ENCODE results near the gene ACOX3.

Gene ACOX3

DNA sequence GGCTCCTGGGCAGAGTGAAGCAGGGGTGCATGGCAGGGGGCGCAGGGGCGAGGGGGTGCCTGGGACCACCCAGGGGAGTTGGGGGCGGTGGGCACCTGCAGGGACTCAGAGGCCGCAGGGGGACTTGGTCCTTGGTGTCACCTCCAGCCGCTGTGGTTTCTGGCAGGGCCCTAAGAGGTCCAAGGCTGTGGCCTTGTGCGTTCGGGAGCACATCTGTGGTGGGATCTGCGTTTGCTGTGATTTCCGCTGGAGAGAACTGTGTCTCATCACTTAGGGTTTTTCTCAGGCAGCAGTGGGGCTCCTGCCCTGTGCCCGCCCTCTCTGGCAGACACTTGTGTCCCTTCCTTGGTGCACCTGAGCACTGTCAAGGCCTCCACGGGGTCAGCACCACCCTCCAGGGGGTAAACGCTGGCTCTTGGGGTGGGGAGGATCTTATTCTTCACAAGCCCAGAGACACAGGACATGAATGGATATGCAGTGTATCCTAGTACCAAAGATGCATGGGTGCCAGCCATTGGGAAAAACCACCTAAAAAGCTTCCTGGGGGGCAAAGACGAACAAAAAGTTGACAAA is 66.5 kb downstream of the ACOX3 start:
- TF ChIP-seq CTCF (conservative IDR thresholded peaks at IDR 0.05; ENCODE audit: low read length) = no peak
- no peak overlapping the region for H3K4me3 ChIP-seq (ENCODE audit: low read length)
- no peak for DNase-seq (ENCODE audit: low read depth)

DNA sequence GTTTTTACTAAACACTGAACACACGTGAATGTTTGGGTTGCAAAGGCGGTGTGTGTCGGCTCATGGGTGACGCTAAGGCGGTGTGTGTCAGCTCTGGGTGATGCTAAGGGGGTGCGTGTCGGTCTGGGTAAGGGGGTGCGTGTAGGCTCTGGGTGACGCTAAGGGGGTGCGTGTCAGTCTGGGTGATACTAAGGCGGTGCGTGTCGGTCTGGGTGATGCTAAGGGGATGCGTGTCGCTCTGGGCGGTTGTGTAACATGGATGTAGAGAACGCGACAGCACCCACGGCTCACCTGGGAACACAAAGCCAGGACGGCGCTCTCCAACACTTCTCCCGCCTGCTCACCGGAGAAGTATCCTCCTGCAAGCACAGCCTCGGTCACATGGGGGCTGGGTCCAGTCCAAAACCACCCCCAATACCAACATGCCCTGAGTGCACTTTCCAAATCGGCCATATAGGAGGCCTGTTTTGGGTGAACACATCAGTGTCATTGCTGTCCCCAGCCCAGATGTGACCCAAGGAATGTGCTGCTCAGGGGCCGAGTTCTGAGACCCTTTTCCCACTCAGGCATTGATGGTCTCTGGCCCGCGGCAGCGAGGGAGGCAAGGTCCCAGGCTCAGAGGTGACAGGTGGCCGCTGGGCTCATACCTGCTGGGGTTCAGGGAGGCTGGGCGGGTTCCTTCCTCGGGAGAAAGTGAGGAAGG is 67.1 kb downstream of the ACOX3 start:
- H3K4me3 ChIP-seq (ENCODE audit: low read length) = no peak overlapping the region
- DNase-seq (ENCODE audit: low read depth) = no peak
- TF ChIP-seq CTCF (conservative IDR thresholded peaks at IDR 0.05; ENCODE audit: low read length) = no peak

GRCh38 chr4:8372506-8372905 is 68.0 kb downstream of the ACOX3 start:
- no peak overlapping the region for H3K4me3 ChIP-seq (ENCODE audit: low read length)
- DNase-seq (ENCODE audit: low read depth) = no peak
- no peak for TF ChIP-seq CTCF (conservative IDR thresholded peaks at IDR 0.05; ENCODE audit: low read length)

DNA sequence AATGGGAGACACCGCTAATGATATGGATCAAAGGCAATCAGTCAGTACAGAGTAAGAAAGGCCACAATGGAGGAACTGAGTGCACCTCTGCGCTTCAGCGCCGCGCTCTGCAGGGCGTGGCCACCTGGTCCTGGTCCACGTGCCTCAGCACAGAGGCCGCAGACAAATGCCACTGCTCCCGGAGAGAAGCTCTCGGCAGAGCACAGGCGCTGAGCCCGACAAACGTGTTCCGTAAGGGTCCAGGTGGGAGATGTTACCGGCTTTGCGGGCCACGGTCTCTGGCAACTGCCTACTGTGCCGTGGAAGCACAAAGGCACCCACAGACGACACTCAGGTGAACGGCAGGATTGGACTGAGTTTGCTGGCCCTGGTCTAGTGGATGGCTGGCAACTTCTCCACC is 68.9 kb downstream of the ACOX3 start:
- DNase-seq (ENCODE audit: low read depth) = no peak
- H3K4me3 ChIP-seq (ENCODE audit: low read length) = no peak overlapping the region
- no peak for TF ChIP-seq CTCF (conservative IDR thresholded peaks at IDR 0.05; ENCODE audit: low read length)

GRCh38 chr4:8370835-8371595 is 69.5 kb downstream of the ACOX3 start:
- no peak for TF ChIP-seq CTCF (conservative IDR thresholded peaks at IDR 0.05; ENCODE audit: low read length)

GRCh38 chr4:8370106-8370787 is 70.3 kb downstream of the ACOX3 start:
- H3K4me3 ChIP-seq (ENCODE audit: low read length) = no peak overlapping the region
- no peak for DNase-seq (ENCODE audit: low read depth)
- no peak for TF ChIP-seq CTCF (conservative IDR thresholded peaks at IDR 0.05; ENCODE audit: low read length)

More at GRCh38 chr4:8370835-8371595, 69.5 kb downstream of the ACOX3 start:
- H3K4me3 ChIP-seq (ENCODE audit: low read length) = no peak overlapping the region
- no peak for DNase-seq (ENCODE audit: low read depth)

Measured in AG10803 (cell line).